Nephron progenitor cell (in vitro differentiated cells): ENCODE results near the gene TGFB3.
A peak's percentile ranks its signal among the peaks of the same experiment; 100 is the strongest.

Experiments
- DNase-seq: peaks from one replicate; pipeline ENCODE4 v3.0.0; 2021
- H3K27ac Mint-ChIP-seq: 2 replicates; pipeline ENCODE4 v1.8.0; 2021; ENCODE audit warnings: mild to moderate bottlenecking, moderate library complexity, mixed read lengths
- H3K27me3 Mint-ChIP-seq: 2 replicates; pipeline ENCODE4 v1.8.0; 2021; ENCODE audit warnings: mild to moderate bottlenecking, low read depth, mixed read lengths; ENCODE audit not compliant: poor library complexity
- H3K36me3 Mint-ChIP-seq: 2 replicates; pipeline ENCODE4 v1.8.0; 2021; ENCODE audit warnings: low read depth, mixed read lengths
- H3K4me1 Mint-ChIP-seq: 2 replicates; pipeline ENCODE4 v1.8.0; 2021; ENCODE audit warnings: mixed read lengths
- H3K4me3 Mint-ChIP-seq: 2 replicates; pipeline ENCODE4 v1.8.0; 2021; ENCODE audit warnings: mild to moderate bottlenecking, moderate library complexity, mixed read lengths
- H3K9me3 Mint-ChIP-seq: 2 replicates; pipeline ENCODE4 v1.8.0; 2021; ENCODE audit warnings: mild to moderate bottlenecking, moderate library complexity, mixed read lengths
- TF ChIP-seq, protein P1 (sequence below): fragments of 200-600 bp; sonication (generic); IDR thresholded peaks from 2 replicates; pipeline ENCODE4 v1.5.0; 2021; ENCODE audit warnings: antibody characterized with exemption

The TGFB3 gene

DNA sequence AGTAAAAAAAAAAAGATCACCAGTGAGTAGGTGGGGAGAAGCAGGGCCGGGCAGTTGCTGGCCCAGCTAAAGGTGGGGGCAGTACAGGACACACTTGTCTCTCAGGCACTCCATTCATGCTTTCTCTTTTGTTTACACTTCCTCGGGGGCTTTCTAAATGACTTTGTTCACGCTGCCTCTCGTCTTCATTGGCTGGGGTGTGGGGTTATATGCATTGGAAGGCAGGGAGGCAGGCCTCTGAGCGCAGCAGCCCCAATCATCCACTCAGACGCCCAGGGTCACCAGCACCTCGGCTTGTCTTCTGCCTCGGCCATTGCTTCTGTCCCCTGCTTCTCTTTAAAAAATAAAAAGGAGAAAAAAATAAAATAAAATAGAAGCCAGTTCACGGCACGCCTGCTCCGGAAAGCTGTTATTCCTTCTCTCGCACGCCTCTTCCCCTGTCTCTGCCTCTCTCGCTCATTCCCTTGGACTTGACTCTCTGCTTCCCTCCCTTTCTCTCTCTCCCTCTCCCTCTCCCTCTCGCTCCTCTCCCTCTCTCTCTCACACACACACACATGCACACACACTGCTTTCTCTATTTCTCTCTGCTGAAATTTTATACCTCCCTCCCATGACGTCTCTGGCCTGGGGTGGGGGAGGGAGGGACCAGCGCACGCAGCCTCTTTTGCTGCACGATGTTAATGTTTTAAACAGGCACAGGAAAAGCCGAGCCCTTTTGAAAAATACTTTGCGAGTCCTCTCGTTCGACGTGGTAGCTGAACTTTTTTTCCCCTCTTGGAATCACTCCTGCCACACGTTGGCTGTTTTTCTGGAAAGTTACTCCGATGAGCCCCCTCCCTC is at the start of gene TGFB3:
TGFB3 (minus strand) TSS at position 570 of the 840 bp plus-strand sequence. CDS start 1,102 bp downstream, outside the sequence.
- TF ChIP-seq, protein P1, sequence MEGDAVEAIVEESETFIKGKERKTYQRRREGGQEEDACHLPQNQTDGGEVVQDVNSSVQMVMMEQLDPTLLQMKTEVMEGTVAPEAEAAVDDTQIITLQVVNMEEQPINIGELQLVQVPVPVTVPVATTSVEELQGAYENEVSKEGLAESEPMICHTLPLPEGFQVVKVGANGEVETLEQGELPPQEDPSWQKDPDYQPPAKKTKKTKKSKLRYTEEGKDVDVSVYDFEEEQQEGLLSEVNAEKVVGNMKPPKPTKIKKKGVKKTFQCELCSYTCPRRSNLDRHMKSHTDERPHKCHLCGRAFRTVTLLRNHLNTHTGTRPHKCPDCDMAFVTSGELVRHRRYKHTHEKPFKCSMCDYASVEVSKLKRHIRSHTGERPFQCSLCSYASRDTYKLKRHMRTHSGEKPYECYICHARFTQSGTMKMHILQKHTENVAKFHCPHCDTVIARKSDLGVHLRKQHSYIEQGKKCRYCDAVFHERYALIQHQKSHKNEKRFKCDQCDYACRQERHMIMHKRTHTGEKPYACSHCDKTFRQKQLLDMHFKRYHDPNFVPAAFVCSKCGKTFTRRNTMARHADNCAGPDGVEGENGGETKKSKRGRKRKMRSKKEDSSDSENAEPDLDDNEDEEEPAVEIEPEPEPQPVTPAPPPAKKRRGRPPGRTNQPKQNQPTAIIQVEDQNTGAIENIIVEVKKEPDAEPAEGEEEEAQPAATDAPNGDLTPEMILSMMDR, result no peak

DNA sequence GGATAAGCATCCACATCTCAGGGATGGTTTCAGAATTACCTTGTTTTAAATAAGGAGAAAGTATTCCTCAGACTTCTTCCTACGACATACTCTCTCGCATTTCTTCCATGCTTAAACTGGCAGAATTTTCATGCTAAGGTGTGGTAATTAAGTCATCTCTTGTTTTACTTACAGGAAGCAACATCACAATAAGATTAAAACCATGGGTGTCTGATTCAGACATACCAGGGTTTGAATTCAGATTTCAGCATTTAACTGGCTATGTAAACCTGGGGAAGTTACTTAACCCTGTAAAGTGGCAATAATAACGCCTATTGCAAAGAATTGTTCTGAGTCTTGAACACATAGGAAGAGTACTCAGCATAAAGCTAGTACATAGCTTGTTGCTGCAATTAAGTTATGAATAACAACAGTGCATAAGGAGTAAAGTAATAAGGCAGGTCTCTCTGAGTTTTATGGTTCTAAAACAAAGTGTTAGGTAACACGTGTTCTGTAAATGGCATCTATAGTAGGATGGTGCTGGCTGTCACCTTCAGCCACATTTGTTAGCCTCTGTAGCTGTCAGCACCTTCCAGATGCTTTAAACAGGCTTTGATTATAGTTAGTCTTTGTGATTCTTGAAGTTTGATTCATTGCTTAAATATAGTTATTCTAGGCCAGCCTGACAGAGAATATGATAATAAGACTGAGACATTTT is 42.6 kb upstream of the TGFB3 start:
- Mint-ChIP-seq H3K4me3 (no peak overlapping the region), H3K27me3 (no peaks in the 10 kb centered on the region), H3K9me3 (peaks cover 56% of the 10 kb centered on the region), H3K36me3 (peaks cover 92% of the 10 kb centered on the region), H3K27ac (no peak overlapping the region), H3K4me1 (no peaks in the 10 kb centered on the region)
- DNase-seq, result no peak
- TF ChIP-seq, protein P1, result no peak

More for the DNA sequence above, at the start of gene TGFB3:
- Mint-ChIP-seq H3K4me3 (peak within 1 kb of the TSS; percentile 88), H3K27me3 (peaks cover 45% of the 10 kb centered on the region), H3K9me3 (no peaks in the 10 kb centered on the region), H3K4me1 (peaks cover 62% of the 10 kb centered on the region), H3K36me3 (no peaks in the 10 kb centered on the region), H3K27ac (peak within 1 kb of the TSS; percentile 94)
- DNase-seq, result peak; percentile 34

GRCh38 chr14:76023757-76024156 is 42.0 kb upstream of the TGFB3 start:
- peak overlapping the region; percentile 64 for H3K27ac Mint-ChIP-seq
- peaks cover 56% of the 10 kb centered on the region for H3K9me3 Mint-ChIP-seq
- DNase-seq, result no peak
- H3K4me3 Mint-ChIP-seq, result no peak overlapping the region
- peaks cover 92% of the 10 kb centered on the region for H3K36me3 Mint-ChIP-seq
- TF ChIP-seq, protein P1, result no peak
- no peaks in the 10 kb centered on the region for H3K4me1 Mint-ChIP-seq
- no peaks in the 10 kb centered on the region for H3K27me3 Mint-ChIP-seq

- no peak for DNase-seq
- Mint-ChIP-seq H3K9me3 (peaks cover 56% of the 10 kb centered on the region), H3K27ac (no peak overlapping the region), H3K4me1 (no peaks in the 10 kb centered on the region), H3K27me3 (no peaks in the 10 kb centered on the region), H3K36me3 (peaks cover 92% of the 10 kb centered on the region), H3K4me3 (no peak overlapping the region)
- TF ChIP-seq, protein P1, result no peak
These were observed 41.2 kb upstream of the TGFB3 start for GRCh38 chr14:76022991-76023390.

GRCh38 chr14:76019676-76020075 is 37.9 kb upstream of the TGFB3 start:
- DNase-seq, result no peak
- TF ChIP-seq, protein P1, result no peak
- H3K27ac Mint-ChIP-seq, result no peak overlapping the region
- H3K9me3 Mint-ChIP-seq, result peaks cover 44% of the 10 kb centered on the region
- H3K4me1 Mint-ChIP-seq, result peaks cover 4% of the 10 kb centered on the region
- H3K36me3 Mint-ChIP-seq, result peaks cover 95% of the 10 kb centered on the region
- H3K27me3 Mint-ChIP-seq, result no peaks in the 10 kb centered on the region
- H3K4me3 Mint-ChIP-seq, result no peak overlapping the region
